Left lung (tissue), 14 donors: ENCODE results near the gene AWAT1. TPM values are rescaled to one million over a fixed set of nuclear protein-coding genes. Genes with fewer than 3 reads are reported as not detected.
"Not testable (repeated sequence)": the region's sequence is repeated elsewhere in the genome, so short reads cannot be mapped to it uniquely, and the experiment has no call there.

Source experiments
- ATAC-seq: fragments of 200-7000 bp; cut with Tn5 transposase; one replicate; pipeline ENCODE4 v1.9.1; 2020; ENCODE audit warnings: moderate library complexity
- DNase-seq, 4 donors: peaks; one replicate each; pipeline ENCODE4 v3.0.0-alpha.2; 2013 to 2020
- H3K27ac ChIP-seq, 2 donors: fragments of 200-600 bp; sonication (generic) in 1 of 2; one replicate each; pipeline versions ENCODE4 v1.5.0 to v1.8.0; 2020 to 2021
- H3K27me3 ChIP-seq, 2 donors: fragments of 200-600 bp; sonication (generic) in 1 of 2; one replicate each; pipeline versions ENCODE4 v1.5.0 to v1.8.0; 2020 to 2021
- H3K36me3 ChIP-seq, 2 donors: fragments of 200-600 bp; sonication (generic) in 1 of 2; one replicate each; pipeline versions ENCODE4 v1.5.0 to v1.8.0; 2020 to 2021
- H3K4me1 ChIP-seq, 2 donors: fragments of 200-600 bp; one replicate each; pipeline ENCODE4 v1.8.0; 2021
- H3K4me3 ChIP-seq, 2 donors: fragments of 200-600 bp; sonication (generic) in 1 of 2; one replicate each; pipeline versions ENCODE4 v1.5.0 to v1.8.0; 2020 to 2021; ENCODE audit warnings: mild to moderate bottlenecking in 1 of 2
- H3K9me3 ChIP-seq, 2 donors: fragments of 200-600 bp; sonication (generic) in 1 of 2; one replicate each; pipeline versions ENCODE4 v1.5.0 to v1.8.0; 2020 to 2021
- intact Hi-C, 2 donors: fragments of 100-400 bp; cut with DNase I; formaldehyde crosslinking; loops; one replicate each; pipeline versions ENCODE4 v1.11.2 to v1.14.2; 2022
- long read RNA-seq, 12 donors: library from polyadenylated mRNA in 2 of 12; unstranded in 2 of 12; transcript quantifications; one replicate each; pipeline ENCODE4 v2.0.0 and lab custom pipeline, GENCODE V29; 2019 to 2026
- polyA plus RNA-seq, 6 donors: library from polyadenylated mRNA; unstranded; fragments of 120-200 nt; gene quantifications; one replicate each; pipeline ENCODE4 v1.2.1, GENCODE V29; 2013; ENCODE audit not compliant: insufficient read length in 6 of 6
- total RNA-seq, 2 donors: library from RNA; stranded (reverse); fragmentation: NEBNext Ultra II Directional; extraction: Animal tissue kit (Norgen Biotek cat#: 25700); gene quantifications; one replicate each; pipeline ENCODE4 v1.2.1, GENCODE V29; 2021
- TF ChIP-seq, protein P1 (sequence below), 2 donors: fragments of 200-600 bp; sonication (generic) in 1 of 2; IDR thresholded peaks; one replicate each; pipeline versions ENCODE4 v1.5.0 to v1.8.0; 2021; ENCODE audit warnings: antibody characterized with exemption in 2 of 2
- donor health status: DM: no; HTN: yes; CAD: no.
- donor health status: DM: no; HTN: no; CAD: no.

The AWAT1 gene
- not detected for total RNA-seq
- polyA plus RNA-seq, result under 1 TPM in 3 of 6 donors, not detected in 3; 0.13 to 0.36 (median 0.13) TPM
- long read RNA-seq, donor 1, result 0 reads
- long read RNA-seq, donor 2, result 0 reads
- long read RNA-seq, donor 3, result 0 reads
- long read RNA-seq, donor 4, result 0 reads
- long read RNA-seq, donor 5, result 0 reads
- long read RNA-seq, donor 6, result 0 reads
- long read RNA-seq, donor 7, result 0 reads
- long read RNA-seq, donor 8, result 0 reads
- long read RNA-seq, donor 9, result 0 reads
- long read RNA-seq, donor 10, result 0 reads
- long read RNA-seq, donor 11, result 0 reads
- long read RNA-seq, donor 12, result 0 reads

DNA sequence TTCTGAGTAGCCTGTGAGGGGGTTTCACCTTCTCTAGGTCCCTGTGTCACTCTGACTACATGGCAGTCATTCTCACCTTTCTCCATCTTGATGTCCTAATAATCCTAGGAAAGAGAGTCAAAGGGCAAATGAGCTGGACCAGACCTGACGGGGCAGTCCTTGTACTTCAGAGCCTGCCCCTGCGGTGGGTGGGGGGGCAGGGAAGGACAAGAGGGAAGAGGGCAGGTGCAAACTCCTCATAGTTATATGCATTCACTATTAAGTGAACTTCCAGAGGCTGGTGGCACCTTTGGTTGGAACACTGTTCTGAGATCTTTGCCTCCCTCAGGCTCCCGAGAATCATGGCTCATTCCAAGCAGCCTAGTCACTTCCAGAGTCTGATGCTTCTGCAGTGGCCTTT, at the start of gene AWAT1:
Gene AWAT1 (plus strand): TSS at position 301 of the 400 bp plus-strand sequence. CDS start 41 bp downstream, at position 342.
- TF ChIP-seq, protein P1, sequence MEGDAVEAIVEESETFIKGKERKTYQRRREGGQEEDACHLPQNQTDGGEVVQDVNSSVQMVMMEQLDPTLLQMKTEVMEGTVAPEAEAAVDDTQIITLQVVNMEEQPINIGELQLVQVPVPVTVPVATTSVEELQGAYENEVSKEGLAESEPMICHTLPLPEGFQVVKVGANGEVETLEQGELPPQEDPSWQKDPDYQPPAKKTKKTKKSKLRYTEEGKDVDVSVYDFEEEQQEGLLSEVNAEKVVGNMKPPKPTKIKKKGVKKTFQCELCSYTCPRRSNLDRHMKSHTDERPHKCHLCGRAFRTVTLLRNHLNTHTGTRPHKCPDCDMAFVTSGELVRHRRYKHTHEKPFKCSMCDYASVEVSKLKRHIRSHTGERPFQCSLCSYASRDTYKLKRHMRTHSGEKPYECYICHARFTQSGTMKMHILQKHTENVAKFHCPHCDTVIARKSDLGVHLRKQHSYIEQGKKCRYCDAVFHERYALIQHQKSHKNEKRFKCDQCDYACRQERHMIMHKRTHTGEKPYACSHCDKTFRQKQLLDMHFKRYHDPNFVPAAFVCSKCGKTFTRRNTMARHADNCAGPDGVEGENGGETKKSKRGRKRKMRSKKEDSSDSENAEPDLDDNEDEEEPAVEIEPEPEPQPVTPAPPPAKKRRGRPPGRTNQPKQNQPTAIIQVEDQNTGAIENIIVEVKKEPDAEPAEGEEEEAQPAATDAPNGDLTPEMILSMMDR (IDR thresholded peaks at IDR 0.05), result no peak
- H3K27me3 ChIP-seq, result no peaks in the 10 kb centered on the region
- no peaks in the 10 kb centered on the region for H3K9me3 ChIP-seq
- no peaks in the 10 kb centered on the region for H3K36me3 ChIP-seq
- no peaks in the 10 kb centered on the region for H3K4me1 ChIP-seq
- DNase-seq (no peak), ATAC-seq (no peak)
- intact Hi-C loops, result no loop called here
- no peak within 1 kb of the TSS for H3K4me3 ChIP-seq
- H3K27ac ChIP-seq, result no peak within 1 kb of the TSS

DNA sequence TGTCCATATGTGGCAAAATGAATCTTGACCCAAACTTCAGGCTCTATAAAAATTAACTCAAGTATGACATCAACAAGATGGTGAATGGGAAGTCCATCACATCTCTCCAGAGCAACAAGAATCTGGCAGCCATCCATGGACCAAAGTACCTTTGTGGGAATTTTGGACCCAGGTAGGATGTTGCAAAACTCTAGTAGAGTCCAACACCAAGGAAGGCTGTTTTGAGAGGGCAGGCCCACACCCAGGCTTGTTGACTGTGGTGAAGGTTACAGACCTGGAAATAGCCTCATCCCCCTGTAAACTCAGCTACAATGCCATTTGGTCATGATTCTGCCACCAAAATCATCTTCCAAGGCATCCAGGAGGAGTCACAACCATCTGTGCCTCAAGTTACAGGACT, 44.2 kb upstream of the AWAT1 start:
- Histone ChIP-seq H3K9me3 (no peaks in the 10 kb centered on the region), H3K27me3 (peaks cover 0 to 5% of the 10 kb centered on the region in 2 donors), H3K27ac (no peak overlapping the region), H3K36me3 (no peaks in the 10 kb centered on the region), H3K4me3 (no peak overlapping the region), H3K4me1 (no peaks in the 10 kb centered on the region)
- TF ChIP-seq, protein P1 (IDR thresholded peaks at IDR 0.05), result no peak
- DNase-seq (no peak), ATAC-seq (no peak)
- intact Hi-C loops, result no loop called here

DNA sequence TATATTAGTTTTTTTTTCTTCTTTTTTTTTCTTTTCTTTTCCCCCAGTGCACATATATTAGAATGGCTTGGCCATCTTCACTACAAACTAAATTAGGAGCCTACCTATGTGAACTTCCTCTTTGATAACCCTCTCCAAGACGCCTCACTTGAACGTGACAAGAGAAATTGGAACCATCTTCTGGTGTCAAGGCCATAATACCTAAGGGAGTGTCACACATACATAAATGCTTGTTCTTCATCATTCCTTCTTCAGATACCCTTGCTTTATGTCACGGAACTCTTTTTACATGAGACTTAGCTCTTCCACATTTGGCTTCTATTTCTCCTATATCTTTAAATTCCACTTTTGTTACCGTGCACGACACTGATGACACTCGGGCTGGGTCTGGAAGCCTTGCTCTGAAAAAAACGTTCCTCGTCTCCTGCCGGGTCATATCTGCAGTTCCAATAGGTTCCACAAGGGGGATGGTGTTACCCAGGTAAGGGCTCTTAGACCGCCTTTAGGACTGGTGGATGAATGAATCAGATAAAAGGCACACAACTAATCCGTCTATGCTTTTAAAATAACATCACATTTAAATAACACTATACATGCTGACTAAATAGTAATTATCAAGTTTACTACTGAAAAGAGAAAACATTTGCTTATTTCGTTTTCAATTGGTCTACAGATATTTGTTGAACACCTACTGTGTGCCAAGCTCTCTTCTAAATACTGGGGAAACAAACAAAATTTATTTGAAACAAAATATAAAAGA, 37.3 kb upstream of the AWAT1 start:
- intact Hi-C loops, result no loop called here
- Histone ChIP-seq H3K27me3 (no peaks in the 10 kb centered on the region), H3K4me3 (no peak overlapping the region), H3K9me3 (no peaks in the 10 kb centered on the region), H3K4me1 (no peaks in the 10 kb centered on the region), H3K36me3 (no peaks in the 10 kb centered on the region), H3K27ac (no peak overlapping the region)
- no peak for DNase-seq
- peak; percentile 86 for ATAC-seq
- TF ChIP-seq, protein P1 (IDR thresholded peaks at IDR 0.05), result peak; percentile 38 to 55

DNA sequence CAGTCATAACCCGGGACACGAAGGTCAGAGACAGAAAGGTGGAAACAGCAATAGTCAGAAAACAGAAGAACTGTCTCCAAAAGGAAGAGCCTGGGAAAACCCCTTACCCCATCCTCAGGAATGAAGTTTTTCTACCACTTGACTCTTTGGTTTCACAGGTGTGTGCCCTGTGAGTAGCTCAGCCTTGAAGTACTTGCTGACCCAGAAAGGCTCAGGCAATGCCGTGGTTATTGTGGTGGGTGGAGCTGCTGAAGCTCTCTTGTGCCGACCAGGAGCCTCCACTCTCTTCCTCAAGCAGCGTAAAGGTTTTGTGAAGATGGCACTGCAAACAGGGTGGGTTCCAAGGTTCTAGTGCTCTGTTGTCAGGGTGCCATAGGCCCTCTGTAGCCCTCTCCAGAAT, 32.7 kb upstream of the AWAT1 start:
- no peaks in the 10 kb centered on the region for H3K9me3 ChIP-seq
- TF ChIP-seq, protein P1 (IDR thresholded peaks at IDR 0.05), result no peak
- ATAC-seq, result peak; percentile 76
- no peak overlapping the region for H3K27ac ChIP-seq
- no peak overlapping the region for H3K4me3 ChIP-seq
- H3K36me3 ChIP-seq, result no peaks in the 10 kb centered on the region
- H3K27me3 ChIP-seq, result no peaks in the 10 kb centered on the region
- no peak for DNase-seq
- no peaks in the 10 kb centered on the region for H3K4me1 ChIP-seq
- intact Hi-C loops, result no loop called here

DNA sequence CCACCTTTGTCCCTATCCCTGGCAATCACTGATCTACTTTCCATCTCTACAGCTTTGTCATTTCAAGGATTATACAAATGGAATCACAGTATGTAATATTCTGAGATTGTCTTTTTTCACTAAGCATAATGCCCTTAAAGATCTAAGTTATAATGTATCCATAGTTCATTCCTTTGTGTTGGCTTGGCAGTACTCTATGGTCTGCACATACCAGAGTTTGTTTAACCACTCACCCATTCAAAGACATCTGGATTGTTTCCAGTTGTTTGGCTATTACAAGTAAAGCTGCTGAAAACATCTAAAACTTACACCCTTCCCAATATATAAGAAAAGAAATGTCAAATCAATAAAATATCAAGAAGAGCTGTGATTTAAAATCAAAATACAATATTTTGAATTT, 26.0 kb upstream of the AWAT1 start:
- H3K27me3 ChIP-seq, result no peaks in the 10 kb centered on the region
- no peak for DNase-seq
- intact Hi-C loops, result no loop called here
- H3K27ac ChIP-seq, result no peak overlapping the region
- H3K4me3 ChIP-seq, result no peak overlapping the region
- no peak for ATAC-seq
- H3K36me3 ChIP-seq, result no peaks in the 10 kb centered on the region
- TF ChIP-seq, protein P1 (IDR thresholded peaks at IDR 0.05), result no peak
- no peaks in the 10 kb centered on the region for H3K9me3 ChIP-seq
- no peaks in the 10 kb centered on the region for H3K4me1 ChIP-seq

DNA sequence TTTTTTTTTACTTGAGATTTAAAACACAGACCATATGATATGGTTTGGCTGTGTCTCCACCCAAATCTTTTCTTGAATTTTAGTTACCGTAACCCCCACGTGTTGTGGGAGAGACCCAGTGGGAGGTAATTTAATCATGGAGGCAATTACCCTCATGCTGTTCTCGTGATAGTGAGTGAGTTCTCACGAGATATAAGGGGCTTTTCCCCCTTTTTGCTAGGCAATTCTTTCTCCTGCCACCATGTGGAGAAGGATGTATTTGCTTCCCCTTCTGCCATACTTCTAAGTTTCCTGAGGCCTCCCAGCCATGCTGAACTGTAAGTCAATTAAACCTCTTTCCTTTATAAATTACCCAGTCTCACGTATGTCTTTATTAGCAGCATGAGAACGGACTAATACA, 24.9 kb upstream of the AWAT1 start:
- intact Hi-C loops, H3K9me3 ChIP-seq, DNase-seq, H3K4me1 ChIP-seq, H3K4me3 ChIP-seq, H3K27me3 ChIP-seq, H3K36me3 ChIP-seq, ATAC-seq, H3K27ac ChIP-seq: not testable (repeated sequence)
